Cardiac fibroblast (primary cell): ENCODE data around the gene PNPLA1.

Experiments
- DNase-seq, 2 donors: peaks; one replicate each; pipeline versions ENCODE4 v3.0.0 to v3.0.0-alpha.2; 2010; ENCODE audit warnings: low read depth in 2 of 2
- H3K4me3 ChIP-seq, 2 donors: replicated peaks in 1 of 2; 1 replicate in 1 of 2; 2 replicates in 1 of 2; pipeline ENCODE4 v1.5.1; 2011; ENCODE audit warnings: low read depth in 2 of 2, low read length in 2 of 2, mild to moderate bottlenecking in 2 of 2, moderate library complexity in 1 of 2
- TF ChIP-seq, protein P1 (sequence below): IDR thresholded peaks from one replicate; pipeline ENCODE4 v1.5.1; 2011; ENCODE audit warnings: low read depth, mild to moderate bottlenecking, low read length, inconsistent platforms

PNPLA1 gene

DNA sequence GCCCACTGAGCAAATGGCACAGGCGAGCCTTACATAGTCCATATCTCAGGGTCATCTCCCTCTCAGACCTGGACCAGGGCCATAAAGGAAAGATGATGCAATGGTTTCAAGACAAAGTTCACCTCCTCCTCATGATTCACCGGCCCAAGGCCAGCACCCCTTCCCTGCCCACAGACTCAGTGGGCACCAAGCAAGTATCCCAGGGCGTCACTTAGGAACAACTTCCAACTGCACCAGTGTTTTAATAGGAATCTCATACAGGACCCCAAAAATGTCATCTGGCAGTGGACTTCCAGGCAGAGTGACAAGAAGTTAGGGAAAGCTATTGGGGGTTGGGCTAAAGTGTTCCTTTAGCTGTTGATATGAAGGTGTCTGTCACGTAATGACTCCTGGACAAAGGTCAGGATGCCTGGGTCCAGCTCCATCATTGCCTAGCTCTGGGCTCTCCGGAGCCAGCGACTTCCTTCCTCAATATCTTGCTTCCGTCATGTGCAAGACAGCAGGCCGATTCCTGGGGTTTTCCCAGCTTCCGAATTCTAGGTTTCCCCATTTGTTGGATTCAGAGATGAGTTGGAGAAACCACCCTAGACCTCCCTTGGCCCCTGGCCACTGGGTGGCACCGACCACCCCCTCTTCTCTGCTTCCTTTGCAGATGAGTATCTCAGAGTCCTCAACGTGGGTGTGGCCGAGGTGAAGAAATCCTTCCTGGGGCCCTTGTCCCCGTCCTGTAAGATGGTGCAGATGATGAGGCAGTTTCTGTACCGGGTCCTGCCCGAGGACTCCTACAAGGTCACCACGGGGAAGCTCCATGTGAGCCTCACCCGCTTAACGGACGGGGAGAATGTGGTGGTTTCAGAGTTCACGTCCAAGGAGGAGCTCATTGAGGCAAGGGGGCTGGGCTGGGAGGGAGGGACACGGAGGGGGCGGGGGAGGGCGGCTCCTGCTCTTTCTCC, 21.1 kb downstream of the PNPLA1 start:
- H3K4me3 ChIP-seq = no peak overlapping the region
- peak; percentile 31 to 62 for DNase-seq
- TF ChIP-seq, protein P1, sequence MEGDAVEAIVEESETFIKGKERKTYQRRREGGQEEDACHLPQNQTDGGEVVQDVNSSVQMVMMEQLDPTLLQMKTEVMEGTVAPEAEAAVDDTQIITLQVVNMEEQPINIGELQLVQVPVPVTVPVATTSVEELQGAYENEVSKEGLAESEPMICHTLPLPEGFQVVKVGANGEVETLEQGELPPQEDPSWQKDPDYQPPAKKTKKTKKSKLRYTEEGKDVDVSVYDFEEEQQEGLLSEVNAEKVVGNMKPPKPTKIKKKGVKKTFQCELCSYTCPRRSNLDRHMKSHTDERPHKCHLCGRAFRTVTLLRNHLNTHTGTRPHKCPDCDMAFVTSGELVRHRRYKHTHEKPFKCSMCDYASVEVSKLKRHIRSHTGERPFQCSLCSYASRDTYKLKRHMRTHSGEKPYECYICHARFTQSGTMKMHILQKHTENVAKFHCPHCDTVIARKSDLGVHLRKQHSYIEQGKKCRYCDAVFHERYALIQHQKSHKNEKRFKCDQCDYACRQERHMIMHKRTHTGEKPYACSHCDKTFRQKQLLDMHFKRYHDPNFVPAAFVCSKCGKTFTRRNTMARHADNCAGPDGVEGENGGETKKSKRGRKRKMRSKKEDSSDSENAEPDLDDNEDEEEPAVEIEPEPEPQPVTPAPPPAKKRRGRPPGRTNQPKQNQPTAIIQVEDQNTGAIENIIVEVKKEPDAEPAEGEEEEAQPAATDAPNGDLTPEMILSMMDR = no peak

DNA sequence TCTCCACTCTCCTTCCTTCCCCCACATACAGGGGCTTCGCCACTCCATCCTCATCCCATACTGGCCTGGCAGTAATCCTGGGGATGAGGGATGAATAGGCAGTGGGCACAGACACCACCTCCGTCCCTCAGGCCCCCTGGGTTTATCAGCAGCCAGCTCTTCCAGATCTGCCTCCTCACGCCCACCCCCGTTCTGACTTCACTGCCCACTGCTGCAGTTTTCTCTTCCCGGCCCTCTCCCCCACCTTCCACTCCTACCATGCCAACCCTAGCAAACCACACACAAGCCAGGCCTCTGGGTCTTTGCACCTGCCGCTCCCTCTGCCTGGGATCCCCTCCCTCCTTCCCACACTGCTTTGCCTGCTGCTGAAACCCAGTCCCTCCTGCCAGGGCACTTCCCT, 22.3 kb downstream of the PNPLA1 start:
- DNase-seq = no peak
- TF ChIP-seq, protein P1 = no peak
- no peak overlapping the region for H3K4me3 ChIP-seq

DNA sequence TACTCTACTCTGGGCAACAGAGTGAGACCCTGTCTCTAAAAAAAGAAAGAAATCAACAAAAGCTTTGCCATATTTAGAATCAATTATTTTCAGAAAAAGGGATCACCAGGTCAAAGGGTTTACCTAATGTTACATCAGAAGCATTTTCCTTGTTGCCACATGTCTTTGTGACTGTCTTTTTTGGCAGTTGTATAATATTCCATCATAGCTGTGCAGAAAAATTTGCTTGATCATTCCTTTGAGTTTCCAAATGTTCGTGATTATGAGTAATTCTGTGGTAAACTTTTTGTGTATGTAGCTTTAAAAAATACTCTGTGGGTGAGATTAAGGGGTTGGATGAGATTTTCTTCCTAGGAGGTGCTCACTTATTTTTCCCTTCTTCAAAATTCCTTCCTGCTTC, 26.4 kb downstream of the PNPLA1 start:
- TF ChIP-seq, protein P1 = no peak
- no peak overlapping the region for H3K4me3 ChIP-seq
- DNase-seq = peak; percentile 38 to 69

DNA sequence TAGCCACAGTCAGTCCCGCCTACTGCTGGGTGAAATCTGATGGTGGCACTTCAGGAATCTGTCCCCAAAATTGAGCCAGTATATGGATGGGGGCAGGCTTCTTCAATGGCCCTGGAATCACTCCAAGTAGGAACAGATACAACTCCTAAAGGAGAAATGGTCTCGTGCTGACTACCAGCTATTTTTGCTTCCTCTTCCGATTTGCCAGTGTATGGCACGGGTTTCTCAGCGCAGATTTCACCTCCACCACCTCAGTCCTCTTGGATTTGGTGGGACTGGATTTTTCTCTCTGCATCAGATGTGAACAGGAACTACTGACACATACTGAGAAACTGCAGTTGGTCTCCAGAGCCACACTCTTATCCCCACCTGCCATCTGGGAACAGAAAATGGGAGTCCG, 27.2 kb downstream of the PNPLA1 start:
- H3K4me3 ChIP-seq = no peak overlapping the region
- no peak for DNase-seq
- TF ChIP-seq, protein P1 = no peak

DNA sequence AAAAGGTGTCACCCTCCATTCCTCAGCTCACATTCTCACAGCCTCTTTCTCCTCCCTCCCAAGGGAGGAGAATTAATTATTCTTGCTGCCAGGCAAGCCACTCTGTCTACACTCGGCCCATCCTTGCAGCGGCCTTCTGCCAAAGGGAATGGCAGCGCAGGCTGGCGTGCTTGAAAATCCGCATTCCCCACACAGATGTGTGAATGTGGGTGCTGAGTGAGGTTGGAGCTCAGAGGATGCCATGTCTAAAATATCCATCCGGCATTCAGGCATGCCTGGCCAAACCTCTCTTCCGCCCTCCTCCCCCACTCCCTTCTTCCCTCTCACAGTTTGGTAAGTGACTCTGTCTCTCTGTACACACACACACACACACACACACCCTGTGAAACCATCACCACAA, 27.7 kb downstream of the PNPLA1 start:
- H3K4me3 ChIP-seq = no peak overlapping the region
- TF ChIP-seq, protein P1 = no peak
- no peak for DNase-seq

DNA sequence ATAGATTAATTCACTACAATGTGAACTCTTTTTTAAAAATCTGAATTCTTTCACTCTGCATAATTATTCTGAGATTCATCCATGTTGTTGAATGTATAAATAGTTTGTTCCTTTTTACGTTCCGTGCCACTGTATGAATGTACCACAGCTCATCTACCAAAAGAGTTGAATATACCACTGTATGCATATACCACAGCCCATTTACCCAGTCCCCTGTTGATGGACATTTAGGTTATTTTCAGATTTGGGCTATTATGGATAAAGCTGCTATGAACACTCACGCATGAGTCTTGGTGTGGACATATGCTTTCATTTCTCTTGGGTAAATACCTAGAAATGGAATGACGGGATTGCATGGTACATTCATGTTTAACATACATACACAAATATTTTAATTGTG, 28.2 kb downstream of the PNPLA1 start:
- no peak for DNase-seq
- TF ChIP-seq, protein P1 = no peak
- H3K4me3 ChIP-seq = no peak overlapping the region
